Thymus (tissue), 11 donors: ENCODE measurements around the gene TSC22D4. TPM values are rescaled to one million over a fixed set of nuclear protein-coding genes. Genes with fewer than 3 reads are reported as not detected.
A peak's percentile ranks its signal among the peaks of the same experiment; 100 is the strongest.

Experiments
- DNase-seq, 9 donors: peaks; one replicate each; pipeline ENCODE4 v3.0.0-alpha.2; 2013; ENCODE audit warnings: low spot score in 9 of 9, low read depth in 6 of 9, missing footprints in 1 of 9
- H3K27ac ChIP-seq, 2 donors: one replicate each; pipeline ENCODE4 v1.5.1; 2013; ENCODE audit warnings: control low read depth in 1 of 2, low read depth in 1 of 2, low read length in 1 of 2, mild to moderate bottlenecking in 1 of 2, moderate library complexity in 1 of 2
- H3K27me3 ChIP-seq, 2 donors: one replicate each; pipeline ENCODE4 v1.5.1; 2013; ENCODE audit warnings: low read length in 1 of 2; ENCODE audit not compliant: control insufficient read depth in 2 of 2, insufficient read depth in 1 of 2
- H3K36me3 ChIP-seq, 2 donors: one replicate each; pipeline ENCODE4 v1.5.1; 2013; ENCODE audit warnings: low read length in 1 of 2, mild to moderate bottlenecking in 1 of 2, moderate library complexity in 1 of 2; ENCODE audit not compliant: control insufficient read depth in 2 of 2, insufficient read depth in 2 of 2
- H3K4me1 ChIP-seq, 2 donors: one replicate each; pipeline ENCODE4 v1.5.1; 2013; ENCODE audit warnings: low read length in 2 of 2; ENCODE audit not compliant: control insufficient read depth in 2 of 2, insufficient read depth in 2 of 2
- H3K4me3 ChIP-seq, 2 donors: one replicate each; pipeline ENCODE4 v1.5.1; 2013; ENCODE audit warnings: low read length in 2 of 2, control low read depth in 1 of 2, mild to moderate bottlenecking in 1 of 2
- H3K9me3 ChIP-seq, 2 donors: one replicate each; pipeline ENCODE4 v1.5.1; 2013; ENCODE audit warnings: low read length in 1 of 2, mild to moderate bottlenecking in 1 of 2; ENCODE audit not compliant: control insufficient read depth in 2 of 2, insufficient read depth in 1 of 2
- whole genome bisulfite sequencing: extraction: QIAGEN DNeasy Blood & Tissue Kit; methylation state at CpG from one replicate; pipeline ENCODE4 v1.1.7; 2013; 5-methylcytosine and 5-hydroxymethylcytosine counted together
- polyA plus RNA-seq: library from polyadenylated mRNA; stranded (reverse); fragments of 200-250 nt; gene quantifications from one replicate; pipeline ENCODE4 v1.2.3, GENCODE V29; 2013
- total RNA-seq: library from RNA; stranded (reverse); fragments of 120-200 nt; gene quantifications from one replicate; pipeline ENCODE4 v1.2.4, GENCODE V29; 2013
- donor health status: healthy.

Gene TSC22D4
- total and polyA plus RNA-seq, 2 donors = 37.4 to 67.7 TPM

DNA sequence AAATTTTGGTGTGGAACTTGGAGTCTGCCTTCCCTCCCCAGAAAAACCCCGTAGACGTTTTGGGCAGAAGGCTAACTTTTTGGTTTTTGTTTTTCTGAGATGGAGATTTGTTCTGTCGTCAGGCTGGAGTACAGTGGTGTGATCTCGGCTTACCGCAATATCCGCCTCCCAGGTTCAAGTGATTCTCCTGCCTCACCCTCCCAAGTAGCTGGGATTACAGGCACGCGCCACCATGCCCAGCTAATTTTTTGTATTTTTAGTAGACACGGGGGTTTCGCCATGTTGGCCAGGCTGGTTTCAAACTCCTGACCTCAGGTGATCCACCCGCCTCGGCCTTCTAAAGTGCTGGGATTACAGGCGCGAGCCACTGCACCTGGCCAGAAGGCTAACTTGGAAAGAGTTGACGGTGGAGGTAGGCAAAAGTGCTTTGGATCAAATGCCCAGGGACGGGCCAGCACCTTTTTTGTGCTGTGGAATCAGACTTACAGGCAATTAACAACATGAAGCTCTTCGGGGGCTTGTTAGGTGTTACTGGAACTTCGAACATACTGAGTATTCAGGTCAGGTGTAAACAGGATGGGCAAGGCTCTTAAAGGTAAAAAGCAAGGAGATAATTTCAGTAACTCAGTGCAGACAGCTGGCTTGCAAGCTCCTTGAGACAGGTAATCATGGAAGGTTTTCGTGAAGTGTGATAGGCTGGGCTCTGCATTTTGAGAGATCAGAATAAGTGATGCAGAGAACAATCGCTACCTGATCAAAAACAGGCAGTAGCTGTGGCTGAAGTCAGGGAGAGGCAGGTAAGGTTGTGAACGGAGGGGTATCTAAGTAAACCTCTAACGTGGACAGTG is 44.5 kb downstream of the TSC22D4 start:
- Histone ChIP-seq H3K27ac (peak overlapping the region in 1 of 2 donors; percentile 88), H3K36me3 (peaks cover 34 to 45% of the 10 kb centered on the region in 2 donors), H3K4me3 (peak overlapping the region; percentile 89 to 98), H3K9me3 (peaks cover 0 to 3% of the 10 kb centered on the region in 2 donors), H3K27me3 (no peaks in the 10 kb centered on the region), H3K4me1 (peaks cover 34 to 60% of the 10 kb centered on the region in 2 donors)
- 92% methylated on average over 22 of the region's 22 CpGs for WGBS
- peak in 1 of 9 donors; percentile 29 for DNase-seq

DNA sequence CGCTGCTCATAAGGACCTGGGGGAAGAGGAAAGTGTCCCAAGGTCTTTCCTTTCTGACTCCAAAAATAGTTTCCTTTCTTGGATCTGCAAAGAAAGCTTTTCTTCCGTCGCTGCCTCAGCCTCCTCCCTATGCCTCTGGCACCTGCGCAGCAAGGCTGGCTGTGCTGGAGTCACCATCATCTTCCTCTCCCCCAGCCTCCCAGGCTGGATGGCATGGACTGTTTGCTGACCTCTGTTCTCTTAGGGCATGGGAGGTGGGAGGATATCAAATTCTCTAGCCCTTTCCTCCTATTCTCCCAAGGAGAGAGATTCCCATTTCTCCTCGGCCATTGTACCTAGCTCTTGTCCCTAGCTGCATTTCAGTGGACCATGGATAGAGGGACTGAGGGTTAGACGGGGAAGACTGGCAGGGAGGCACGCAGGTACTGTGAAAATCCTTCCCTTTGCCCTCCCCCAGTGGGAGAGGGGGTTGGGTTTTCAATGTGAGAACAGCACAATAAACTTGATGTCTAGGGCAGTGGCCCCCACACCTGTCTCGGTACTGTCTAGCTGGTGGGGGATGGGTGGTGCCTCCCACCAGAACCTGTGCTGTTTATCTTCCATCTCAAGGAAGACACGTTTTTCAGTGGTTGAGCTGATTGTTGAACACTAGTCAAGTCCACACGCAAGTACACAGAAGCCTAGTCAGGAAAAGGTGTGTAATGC is 45.3 kb downstream of the TSC22D4 start:
- peaks cover 34 to 45% of the 10 kb centered on the region in 2 donors for H3K36me3 ChIP-seq
- 84% methylated on average over 10 of the region's 10 CpGs for WGBS
- H3K27me3 ChIP-seq = no peaks in the 10 kb centered on the region
- DNase-seq = peak in 1 of 9 donors; percentile 59
- peaks cover 34 to 60% of the 10 kb centered on the region in 2 donors for H3K4me1 ChIP-seq
- peaks cover 0 to 3% of the 10 kb centered on the region in 2 donors for H3K9me3 ChIP-seq
- no peak overlapping the region for H3K4me3 ChIP-seq
- H3K27ac ChIP-seq = peak overlapping the region in 1 of 2 donors; percentile 88

DNA sequence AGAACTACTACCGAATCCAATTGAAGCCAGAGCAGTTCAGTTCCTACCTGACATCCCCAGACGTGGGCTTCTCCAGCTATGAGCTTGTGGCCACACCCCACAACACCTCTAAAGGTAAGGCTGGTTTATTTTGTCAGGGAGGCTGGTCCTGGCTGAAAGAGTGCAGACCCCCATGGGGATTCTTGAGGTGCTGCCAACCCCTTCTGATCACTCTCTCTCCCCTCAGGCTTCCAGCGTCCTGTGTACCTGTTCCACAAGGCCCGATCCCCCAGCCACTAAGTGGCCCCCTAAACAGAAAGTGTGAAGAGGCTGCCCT is 45.8 kb downstream of the TSC22D4 start:
- H3K36me3 ChIP-seq = peaks cover 34 to 45% of the 10 kb centered on the region in 2 donors
- 93% methylated on average over 4 of the region's 4 CpGs for WGBS
- no peak overlapping the region for H3K4me3 ChIP-seq
- no peak for DNase-seq
- H3K27me3 ChIP-seq = no peaks in the 10 kb centered on the region
- H3K27ac ChIP-seq = peak overlapping the region in 1 of 2 donors; percentile 88
- peaks cover 34 to 60% of the 10 kb centered on the region in 2 donors for H3K4me1 ChIP-seq
- peaks cover 0 to 3% of the 10 kb centered on the region in 2 donors for H3K9me3 ChIP-seq

DNA sequence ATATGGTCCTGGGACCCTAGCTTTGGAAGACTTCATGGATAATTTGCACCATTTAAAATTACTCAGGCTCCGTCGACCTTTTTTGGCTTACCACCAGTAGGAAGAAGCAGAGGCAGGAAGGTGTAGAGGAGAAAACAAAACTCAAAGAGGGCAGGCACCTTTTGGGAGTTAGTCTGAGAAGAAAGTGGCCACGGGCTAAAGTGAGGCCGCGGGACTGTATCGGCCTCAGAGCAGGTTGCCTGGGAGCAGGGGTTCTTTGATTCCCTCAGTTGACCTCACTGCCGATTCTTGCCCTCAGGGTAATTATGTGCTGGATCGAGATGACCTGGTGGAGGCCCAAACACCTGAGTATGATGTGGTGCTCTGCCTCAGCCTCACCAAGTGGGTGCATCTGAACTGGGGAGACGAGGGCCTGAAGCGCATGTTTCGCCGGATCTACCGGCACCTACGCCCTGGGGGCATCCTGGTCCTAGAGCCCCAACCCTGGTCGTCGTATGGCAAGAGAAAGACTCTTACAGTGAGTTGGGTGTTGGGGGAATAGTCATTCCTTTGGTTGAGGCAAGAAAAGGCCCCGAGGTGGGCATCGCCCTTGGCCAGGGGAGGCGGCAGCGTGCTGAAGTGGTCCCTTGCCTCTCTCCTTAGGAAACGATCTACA is 46.3 kb downstream of the TSC22D4 start:
- WGBS = 98% methylated on average over 21 of the region's 21 CpGs

DNA sequence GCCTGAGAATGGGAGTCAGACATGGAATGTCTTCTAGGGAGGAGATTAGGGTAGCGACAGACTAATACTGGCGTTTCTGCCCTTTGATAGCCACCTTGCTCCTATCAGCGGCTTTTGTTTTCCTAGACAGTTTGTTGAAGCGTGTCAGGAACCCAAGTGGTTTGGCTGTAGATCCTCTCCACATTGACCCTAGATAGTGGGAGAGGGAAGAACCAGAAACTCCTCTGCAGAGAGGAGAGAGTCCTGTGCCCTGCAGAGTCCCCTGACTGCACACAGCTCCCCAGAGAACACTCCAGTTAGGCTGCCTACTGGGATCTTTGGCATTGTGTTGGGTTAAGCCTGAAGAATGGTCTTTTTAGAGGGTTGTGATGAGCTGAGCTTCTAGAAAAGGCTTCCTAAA is 47.0 kb downstream of the TSC22D4 start:
- Histone ChIP-seq H3K4me3 (peak overlapping the region in 1 of 2 donors; percentile 6), H3K4me1 (peaks cover 34 to 64% of the 10 kb centered on the region in 2 donors), H3K27ac (peak overlapping the region in 1 of 2 donors; percentile 80), H3K36me3 (peaks cover 34 to 45% of the 10 kb centered on the region in 2 donors), H3K27me3 (no peaks in the 10 kb centered on the region), H3K9me3 (peaks cover 2 to 11% of the 10 kb centered on the region in 2 donors)
- 94% methylated on average over 4 of the region's 4 CpGs for WGBS
- no peak for DNase-seq

More for the DNA sequence above, 46.3 kb downstream of the TSC22D4 start:
- no peak overlapping the region for H3K4me3 ChIP-seq
- H3K4me1 ChIP-seq = peaks cover 34 to 63% of the 10 kb centered on the region in 2 donors
- DNase-seq = no peak
- H3K9me3 ChIP-seq = peaks cover 2 to 7% of the 10 kb centered on the region in 2 donors
- H3K36me3 ChIP-seq = peaks cover 34 to 45% of the 10 kb centered on the region in 2 donors
- peak overlapping the region in 1 of 2 donors; percentile 80 for H3K27ac ChIP-seq
- no peaks in the 10 kb centered on the region for H3K27me3 ChIP-seq

DNA sequence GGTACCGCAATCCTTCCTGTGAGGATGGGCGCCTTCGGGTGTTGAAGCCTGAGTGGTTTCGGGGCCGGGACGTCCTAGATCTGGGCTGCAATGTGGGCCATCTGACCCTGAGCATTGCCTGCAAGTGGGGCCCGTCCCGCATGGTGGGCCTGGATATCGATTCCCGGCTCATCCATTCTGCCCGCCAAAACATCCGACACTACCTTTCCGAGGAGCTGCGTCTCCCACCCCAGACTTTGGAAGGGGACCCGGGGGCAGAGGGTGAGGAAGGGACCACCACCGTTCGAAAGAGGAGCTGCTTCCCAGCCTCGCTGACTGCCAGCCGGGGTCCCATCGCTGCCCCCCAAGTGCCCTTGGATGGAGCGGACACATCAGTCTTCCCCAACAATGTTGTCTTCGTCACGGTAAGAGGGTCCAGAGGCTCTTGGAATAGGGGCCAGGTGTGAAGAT is 47.7 kb downstream of the TSC22D4 start:
- H3K27ac ChIP-seq = peak overlapping the region in 1 of 2 donors; percentile 99
- H3K4me3 ChIP-seq = peak overlapping the region; percentile 84 to 93
- H3K27me3 ChIP-seq = no peaks in the 10 kb centered on the region
- WGBS = 98% methylated on average over 23 of the region's 23 CpGs
- H3K4me1 ChIP-seq = peaks cover 34 to 58% of the 10 kb centered on the region in 2 donors
- H3K9me3 ChIP-seq = peaks cover 2 to 10% of the 10 kb centered on the region in 2 donors
- no peak for DNase-seq
- peaks cover 34 to 45% of the 10 kb centered on the region in 2 donors for H3K36me3 ChIP-seq

DNA sequence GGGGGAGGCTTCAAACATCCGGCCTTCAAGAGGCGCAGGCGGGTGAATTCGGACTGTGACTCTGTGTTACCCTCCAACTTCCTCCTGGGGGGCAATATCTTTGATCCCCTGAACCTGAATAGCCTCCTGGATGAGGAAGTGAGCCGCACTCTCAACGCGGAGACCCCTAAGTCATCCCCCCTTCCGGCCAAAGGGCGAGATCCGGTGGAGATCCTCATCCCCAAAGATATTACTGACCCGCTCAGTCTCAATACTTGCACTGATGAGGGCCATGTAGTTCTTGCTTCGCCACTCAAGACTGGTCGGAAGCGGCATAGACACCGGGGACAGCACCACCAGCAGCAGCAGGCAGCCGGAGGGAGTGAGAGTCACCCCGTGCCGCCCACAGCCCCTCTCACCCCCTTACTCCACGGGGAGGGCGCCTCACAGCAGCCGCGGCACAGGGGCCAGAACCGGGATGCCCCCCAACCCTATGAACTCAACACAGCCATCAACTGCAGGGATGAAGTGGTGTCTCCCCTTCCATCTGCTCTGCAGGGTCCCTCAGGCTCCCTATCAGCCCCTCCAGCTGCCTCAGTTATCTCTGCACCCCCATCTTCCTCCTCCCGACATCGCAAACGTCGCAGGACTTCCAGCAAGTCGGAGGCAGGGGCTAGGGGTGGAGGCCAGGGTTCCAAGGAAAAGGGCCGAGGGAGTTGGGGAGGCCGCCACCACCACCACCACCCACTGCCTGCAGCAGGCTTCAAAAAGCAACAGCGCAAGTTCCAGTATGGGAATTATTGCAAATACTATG is 48.3 kb downstream of the TSC22D4 start:
- DNase-seq = no peak
- WGBS = 29% methylated on average over 31 of the region's 31 CpGs

More for the DNA sequence above, 48.3 kb downstream of the TSC22D4 start:
- Histone ChIP-seq H3K9me3 (peaks cover 2 to 9% of the 10 kb centered on the region in 2 donors), H3K27ac (peak overlapping the region; percentile 99 to 100), H3K4me1 (peaks cover 34 to 58% of the 10 kb centered on the region in 2 donors), H3K27me3 (no peaks in the 10 kb centered on the region), H3K4me3 (peak overlapping the region; percentile 84 to 93), H3K36me3 (peaks cover 34 to 45% of the 10 kb centered on the region in 2 donors)
